Stimulated activated naive CD4-positive, alpha-beta T cell treated with Interleukin-2 at 50 U/mL for 16 hours (primary cell): ENCODE measurements around the gene SSC5D.
A peak's percentile ranks its signal among the peaks of the same experiment; 100 is the strongest.
"Not testable (repeated sequence)": the region's sequence is repeated elsewhere in the genome, so short reads cannot be mapped to it uniquely, and the experiment has no call there.

ENCODE experiments used
- DNase-seq: peaks from one replicate; lab custom pipeline; 2025; lab: John Stamatoyannopoulos, UW

SSC5D gene

DNA sequence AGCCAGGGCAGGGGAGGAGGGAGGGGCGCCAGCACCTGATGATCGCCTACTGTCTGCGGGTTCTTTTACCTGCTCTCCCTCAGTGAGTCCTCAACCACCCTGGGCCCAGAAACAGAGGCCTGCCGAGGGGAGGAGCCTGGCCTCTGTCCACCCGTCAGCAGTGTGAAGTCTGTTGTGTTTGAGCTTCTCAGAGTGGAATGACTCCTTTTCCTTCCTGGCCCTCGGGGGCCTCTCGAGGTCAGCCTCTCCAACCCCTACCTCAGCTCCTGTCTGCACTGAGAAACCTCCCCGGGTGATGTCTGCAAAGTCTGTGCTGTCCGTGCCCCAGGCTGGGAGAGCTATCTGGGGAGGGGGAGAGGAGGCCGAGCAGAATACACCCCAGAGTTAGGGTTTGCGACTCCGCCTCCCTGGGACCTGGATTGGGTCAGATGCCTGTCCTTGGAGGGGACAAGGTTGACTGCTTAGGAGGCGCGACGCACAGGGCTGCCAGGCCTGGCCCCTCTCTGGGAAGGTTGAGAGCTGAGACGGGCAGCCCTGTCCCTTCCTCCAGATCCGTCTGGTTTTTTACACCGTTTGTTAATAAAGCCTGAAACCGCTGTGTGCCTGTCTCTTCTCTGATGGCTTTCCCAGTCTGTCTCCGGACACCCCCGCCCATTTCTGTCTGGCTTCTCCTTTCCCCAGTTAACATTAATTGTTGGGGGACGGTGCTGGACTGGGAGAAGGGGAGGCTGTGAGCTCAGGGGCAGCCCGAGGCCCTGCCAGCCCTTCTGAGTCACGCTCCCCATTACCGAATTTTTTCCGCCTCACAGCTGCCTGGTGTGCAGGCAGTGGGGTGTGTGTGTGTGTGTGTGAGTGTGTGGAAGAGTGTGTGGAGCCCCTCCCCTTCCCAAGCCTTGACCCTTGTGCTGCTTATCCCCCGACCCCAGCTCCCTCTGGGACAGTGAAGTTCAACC lies 989 bp upstream of the SSC5D start:
- DNase-seq, result peak; percentile 35

DNA sequence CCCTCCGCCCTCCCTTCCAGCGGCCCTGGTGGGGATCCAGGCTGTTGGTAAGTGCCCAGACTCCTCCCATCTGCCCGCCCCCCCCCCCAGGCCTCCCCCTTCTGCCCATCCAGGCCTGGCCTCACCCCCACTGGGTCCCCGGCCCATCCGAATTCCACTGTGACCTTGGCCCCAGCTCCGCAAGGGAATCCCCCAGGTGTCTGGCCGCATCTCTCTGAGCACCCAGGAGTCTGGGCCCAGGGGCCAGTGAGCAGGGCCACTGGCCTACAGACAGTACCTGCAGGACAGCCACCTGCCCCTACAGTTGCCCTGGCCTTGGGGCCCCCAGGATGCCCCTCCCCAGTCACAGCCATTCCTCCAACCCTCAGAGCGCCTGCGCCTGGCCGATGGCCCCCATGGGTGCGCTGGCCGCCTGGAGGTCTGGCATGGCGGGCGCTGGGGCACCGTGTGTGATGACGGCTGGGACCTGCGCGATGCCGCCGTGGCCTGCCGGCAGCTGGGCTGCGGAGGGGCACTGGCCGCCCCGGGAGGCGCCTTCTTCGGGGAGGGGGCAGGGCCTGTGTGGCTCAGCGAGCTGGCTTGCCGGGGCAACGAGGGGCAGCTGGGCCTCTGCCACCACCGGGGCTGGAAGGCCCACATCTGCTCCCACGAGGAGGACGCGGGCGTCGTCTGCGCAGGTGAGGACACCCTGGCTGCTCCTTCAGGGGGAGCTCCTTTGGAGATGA lies 912 bp downstream of the SSC5D start:
- no peak for DNase-seq

DNA sequence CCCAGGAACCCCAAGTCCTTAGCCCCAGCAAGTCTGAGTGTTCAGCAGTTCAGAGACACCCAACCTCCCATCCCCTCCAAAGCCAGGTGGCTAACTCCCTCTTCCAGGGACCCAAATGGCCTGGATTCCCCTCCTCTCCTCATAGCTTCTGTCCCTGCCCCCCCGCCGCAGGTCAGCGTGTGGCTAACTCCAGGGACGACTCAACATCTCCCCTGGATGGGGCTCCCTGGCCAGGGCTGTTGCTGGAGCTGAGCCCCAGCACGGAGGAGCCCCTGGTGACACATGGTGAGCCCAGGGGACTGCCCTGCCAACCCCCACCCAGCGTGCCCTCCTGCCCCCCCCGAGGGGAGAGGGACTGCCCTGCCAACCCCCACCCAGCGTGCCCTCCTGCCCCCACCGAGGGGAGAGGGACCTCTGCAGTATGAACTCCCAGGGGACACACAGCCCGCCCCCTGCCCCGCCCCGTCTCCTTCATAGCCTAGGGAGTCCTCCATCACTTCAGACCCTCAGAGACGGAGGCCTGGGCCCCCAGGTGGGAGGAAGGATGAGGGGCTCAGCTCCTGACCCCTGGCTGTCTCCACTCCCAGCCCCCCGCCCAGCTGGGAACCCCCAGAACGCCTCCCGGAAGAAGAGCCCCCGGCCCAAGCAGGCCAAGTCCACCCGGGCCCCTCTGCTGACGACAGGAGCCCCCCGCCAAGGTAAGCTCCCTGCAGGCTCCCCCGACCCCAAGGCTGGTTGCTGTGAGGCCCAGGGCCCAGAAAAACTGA lies 1.7 kb downstream of the SSC5D start:
- no peak for DNase-seq

DNA sequence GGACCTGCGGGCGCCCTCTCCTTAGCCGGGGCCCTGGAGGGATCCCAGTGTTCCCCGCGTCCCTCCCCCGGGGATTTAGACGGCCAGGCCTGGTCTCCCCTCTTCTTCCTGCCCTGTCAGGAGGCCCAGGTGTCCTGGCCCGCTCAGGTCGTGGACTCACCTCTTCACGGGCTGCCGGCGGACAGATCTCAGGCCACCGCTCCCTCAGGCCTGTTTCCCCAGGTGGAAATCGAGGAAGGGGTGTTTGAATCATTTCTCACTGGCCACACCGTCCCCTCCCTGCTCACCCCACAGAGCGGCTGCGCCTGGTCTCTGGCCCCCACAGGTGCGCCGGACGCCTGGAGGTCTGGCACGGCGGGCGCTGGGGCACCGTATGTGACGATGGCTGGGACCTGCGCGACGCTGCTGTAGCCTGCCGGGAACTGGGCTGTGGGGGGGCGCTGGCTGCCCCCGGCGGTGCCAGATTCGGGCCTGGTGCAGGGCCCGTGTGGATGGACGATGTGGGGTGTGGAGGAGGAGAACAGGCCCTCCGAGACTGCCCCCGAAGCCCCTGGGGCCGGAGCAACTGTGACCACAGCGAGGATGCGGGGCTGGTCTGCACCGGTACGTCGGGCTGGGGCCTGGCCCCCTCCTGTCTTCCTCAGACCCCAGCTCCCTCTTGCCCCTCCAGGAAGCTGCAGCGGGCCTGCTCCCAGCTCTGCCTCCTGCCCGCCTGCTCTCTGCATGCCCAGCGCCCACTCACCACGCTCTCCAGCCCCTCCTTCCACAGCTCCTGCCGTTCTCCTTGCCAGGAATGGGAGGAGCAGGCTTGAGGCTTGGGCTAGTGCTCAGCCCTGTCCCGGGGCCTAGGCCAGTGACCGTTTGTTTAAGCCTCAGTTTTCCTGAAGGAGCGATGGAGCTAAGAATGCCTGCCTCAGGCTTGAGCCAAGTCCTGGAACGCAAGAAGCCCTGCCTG lies 2.5 kb downstream of the SSC5D start:
- DNase-seq, result no peak

DNA sequence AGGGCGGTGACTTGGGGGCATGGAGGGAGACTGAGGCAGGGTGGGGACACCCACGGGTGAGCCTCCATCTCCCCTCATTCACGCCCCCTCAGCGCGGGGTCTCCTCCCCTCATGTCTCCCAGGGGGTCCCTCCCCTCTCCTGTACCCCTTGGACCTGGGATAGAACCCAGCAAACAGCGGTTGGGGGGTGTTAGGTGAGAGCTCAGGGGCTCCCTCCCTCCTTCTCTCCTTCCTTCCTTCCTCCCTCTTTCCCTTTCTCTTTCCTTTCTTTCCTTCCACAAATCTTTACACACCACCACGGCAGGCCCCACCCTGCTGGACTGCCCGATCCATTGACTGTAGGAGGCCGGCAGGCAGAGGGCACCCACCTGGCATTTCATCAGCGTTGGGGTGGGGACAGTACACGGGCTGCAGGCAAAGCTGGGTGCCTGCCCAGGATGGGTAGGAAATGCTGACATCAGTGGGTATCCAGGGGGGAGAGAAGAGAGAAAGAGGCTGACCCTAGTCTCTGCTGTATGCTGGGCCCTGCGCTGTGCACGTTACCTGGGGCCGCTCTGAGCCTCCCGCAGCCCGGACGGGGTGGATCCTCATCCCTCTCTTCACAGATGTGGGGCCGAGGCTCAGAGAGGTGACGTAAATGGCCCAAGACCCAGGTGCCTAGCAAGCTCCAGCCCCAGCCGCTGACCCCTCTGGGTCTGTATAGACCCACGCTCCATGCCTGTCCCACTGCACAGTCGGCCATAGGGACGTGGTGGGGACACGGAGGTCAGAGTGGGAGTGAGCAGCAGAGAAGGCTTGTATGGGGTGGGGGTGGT lies 3.5 kb downstream of the SSC5D start:
- no peak for DNase-seq

DNA sequence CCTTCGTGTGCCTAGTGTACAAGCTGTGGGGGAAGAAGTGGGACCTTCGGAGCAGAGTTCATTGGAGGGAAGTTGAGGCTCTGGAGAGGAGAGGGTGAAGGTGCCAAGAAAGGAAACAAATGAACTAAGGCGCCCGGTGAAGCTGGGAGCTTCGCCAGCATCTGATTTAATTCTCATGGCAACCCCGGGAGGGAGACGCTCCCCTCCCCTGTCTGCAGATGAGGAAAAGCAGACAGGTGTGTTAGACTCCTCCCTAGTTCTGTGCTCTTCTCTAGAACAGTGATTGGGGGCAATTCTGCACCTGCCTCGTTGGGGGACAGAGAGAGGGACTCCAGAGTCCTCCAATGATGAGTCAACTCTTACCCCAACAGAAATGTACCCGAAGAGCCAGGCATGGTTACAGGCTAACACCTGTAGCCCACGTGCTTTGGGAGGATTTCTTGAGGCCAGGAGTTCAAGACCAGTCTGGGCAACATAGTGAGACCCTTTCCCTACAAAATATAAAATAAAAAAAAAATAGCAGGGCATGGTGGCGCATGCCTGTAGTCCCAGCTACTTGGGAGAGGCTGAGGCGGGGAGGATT lies 4.2 kb downstream of the SSC5D start:
- no peak for DNase-seq

DNA sequence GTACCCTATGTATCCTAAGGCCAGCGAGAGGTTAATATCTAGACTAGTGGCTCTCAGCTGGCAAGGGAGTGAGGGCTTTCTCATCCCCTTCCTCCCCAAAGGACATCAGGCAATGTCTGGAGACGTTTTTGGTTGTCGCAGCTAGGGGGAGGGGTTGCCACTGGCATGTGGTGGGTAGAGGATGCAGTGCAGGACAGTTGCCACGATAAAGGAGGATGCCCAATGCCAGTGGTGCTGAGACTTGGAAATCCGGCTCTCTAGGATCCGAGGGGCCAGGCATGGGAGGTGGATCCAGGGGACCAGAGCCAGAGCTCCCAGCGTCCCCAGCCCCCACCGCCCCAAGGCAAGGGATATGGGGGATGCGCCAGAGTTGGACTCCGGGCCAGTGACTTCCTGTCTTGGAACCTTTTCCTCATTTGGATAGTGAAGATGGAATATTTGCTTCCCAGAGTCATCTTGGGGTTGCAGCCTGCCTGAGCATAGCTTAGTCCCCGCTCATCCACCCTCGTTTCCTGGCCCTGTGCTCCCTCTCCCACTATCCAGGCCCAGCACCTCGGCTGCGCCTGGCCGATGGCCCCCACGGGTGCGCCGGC lies 4.9 kb downstream of the SSC5D start:
- DNase-seq, result no peak

DNA sequence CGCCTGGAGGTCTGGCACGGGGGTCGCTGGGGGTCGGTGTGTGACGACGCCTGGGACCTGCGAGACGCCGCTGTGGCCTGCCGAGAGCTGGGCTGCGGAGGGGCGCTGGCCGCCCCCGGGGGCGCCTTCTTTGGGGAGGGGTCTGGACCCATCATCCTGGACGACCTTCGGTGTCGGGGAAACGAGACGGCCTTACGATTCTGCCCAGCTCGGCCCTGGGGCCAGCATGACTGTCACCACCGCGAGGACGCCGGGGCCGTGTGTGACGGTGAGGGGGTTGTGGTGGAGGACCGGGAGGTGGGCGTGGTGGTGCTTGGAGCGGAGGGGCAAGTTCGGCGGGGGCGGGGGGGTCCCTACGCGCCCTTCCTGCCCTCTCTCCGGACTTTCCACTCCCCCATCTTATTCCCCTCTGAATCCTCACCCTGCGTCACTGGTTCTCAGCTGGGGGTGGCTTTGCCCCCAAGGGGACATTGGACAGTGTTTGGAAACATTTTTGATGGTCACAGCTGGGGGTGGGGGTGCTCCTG lies 5.5 kb downstream of the SSC5D start:
- DNase-seq, result no peak

DNA sequence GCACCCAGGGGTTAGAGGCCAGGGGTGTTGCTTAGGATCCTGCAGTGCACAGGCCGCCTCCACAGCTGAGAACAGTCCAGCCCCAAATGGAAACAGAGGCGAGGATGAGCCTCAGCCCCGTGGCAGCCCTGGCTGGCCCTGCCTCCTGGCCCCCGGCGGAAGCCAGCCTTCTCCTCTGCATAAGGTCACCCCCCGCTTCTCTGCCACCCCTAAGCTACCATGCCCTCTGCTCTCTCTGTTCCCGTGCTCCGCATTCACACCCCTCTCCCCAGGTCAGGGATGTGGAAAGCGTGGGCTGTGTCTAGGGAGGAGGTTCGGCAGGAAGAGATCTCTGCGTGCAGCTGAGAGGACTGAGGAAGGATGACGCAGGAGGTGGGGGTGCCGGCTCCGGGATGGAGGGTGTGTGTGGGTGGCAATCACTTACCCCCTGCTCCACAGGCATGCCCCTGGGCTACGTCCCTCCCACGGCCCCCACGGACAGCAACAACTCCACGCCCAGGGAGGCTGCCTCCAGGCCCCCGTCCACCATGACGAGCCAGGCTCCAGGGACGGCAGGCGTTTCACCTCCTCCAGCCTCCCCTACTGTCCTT lies 6.0 kb downstream of the SSC5D start:
- DNase-seq, result no peak

DNA sequence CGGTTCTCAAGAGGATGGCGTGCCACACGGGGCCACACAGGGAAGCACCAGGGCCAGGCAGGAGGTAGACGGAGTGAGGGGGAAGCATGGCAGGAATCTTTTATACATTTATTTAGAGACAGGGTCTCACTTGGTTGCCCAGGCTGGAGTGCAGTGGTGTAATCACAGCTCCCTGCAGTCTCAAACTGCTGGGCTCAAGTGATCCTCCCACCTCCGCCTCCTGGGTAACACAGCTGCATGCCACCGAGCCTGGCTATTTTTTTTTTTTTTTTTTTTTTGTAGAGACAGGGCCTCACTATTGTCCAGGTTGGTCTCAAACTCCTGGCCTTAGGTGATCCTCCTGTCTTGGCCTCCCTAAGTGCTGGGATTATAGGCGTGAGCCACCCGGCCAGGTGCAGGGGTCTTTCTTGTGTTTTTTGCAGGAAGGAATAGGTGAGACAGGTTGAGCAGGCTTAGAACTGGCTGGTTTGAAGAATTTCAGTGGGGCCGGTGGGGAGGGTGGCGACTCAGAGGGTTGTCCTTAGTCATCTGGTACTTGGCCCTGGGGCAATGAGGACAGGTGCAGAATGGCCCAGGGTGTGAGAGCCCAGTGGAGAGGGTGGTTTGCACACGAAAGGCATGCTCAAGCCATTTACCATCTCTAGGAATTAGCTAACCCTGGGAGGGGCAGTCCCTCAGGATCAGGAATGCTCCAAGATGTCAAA lies 7.6 kb downstream of the SSC5D start:
- DNase-seq, result no peak

DNA sequence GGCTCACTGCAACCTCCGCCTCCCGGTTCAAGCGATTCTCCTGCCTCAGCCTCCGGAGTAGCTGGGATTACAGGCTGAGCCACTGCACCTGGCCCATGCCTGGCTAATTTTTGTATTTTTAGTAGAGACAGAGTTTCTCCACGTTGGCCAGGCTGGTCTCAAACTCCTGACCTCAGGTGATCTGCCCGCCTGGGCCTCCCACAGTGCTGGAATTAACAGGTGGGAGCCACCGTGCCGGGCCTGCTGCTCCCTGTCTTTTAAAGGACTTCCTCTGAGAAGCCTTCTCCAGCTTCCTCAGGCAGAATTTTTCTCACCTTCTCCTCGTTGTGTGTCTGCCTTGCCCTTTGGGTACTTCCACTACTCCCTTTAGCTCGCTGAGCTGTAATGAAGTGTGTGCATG lies 8.6 kb downstream of the SSC5D start:
- not testable (repeated sequence) for DNase-seq

DNA sequence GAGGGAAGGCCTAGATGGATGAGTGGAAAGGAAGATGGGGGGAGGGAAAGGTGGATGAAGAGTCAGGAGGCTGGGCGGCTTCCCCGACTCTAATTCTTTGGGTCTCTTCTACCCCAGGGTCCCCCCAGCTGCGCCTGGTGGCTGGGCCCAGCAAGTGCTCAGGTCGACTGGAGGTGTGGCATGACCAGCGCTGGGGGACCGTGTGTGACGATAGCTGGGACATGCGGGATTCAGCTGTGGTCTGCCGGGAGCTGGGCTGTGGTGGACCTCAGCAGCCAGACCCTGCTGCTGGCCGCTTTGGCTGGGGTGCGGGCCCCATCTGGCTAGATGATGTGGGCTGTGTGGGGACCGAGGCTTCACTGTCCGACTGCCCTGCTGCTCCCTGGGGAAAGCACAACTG lies 9.5 kb downstream of the SSC5D start:
- no peak for DNase-seq

DNA sequence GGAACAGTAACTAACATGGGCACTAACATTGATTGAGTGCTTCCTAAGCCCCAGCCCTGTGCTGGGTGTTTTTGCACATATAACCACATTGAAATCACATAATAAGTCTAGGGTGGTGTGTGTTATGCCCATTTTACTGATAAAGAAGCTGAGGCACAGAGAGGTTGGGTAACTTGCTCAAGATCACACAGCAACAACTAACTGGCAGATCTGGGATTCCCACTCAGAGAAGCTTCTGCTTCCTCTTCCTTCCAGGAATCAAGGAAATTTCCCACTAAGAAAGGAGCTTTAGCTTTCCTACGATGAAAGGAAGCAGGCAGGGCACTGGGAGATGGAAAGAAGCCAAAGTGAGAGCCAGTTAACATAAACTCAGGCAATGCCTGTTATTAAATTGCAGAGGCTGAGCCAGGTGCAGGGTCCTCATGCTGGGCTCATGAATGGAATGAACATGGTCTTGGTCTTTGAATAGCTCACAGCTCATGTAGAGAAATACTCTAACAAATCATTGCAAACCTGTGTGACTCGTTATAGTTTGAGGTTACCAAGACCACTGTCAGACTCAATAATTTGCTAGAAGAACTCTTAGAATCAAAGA lies 10.1 kb downstream of the SSC5D start:
- no peak for DNase-seq

DNA sequence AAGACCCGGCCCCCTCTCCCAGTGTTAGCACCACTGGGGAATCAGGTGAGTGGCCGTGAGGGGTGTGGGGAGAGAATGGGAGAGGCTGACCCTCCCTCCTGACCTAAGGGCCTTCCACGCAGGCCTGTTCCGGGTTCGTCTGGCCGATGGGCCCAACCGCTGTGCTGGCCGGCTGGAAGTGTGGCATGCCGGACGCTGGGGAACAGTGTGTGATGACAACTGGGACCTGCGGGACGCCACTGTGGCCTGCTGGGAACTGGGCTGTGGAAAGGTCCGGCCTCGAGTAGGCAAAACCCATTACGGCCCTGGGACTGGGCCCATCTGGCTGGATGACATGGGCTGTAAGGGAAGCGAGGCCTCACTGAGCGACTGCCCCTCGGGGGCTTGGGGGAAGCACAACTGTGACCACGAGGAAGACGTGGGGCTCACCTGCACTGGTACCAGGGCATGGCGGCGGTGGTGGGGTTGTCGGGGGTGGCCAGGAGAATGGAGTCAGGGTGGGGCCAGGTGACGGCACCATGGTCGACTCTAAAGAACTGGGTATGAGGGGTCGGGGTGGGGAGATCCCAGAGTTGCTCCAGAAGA lies 12.2 kb downstream of the SSC5D start:
- DNase-seq, result no peak

DNA sequence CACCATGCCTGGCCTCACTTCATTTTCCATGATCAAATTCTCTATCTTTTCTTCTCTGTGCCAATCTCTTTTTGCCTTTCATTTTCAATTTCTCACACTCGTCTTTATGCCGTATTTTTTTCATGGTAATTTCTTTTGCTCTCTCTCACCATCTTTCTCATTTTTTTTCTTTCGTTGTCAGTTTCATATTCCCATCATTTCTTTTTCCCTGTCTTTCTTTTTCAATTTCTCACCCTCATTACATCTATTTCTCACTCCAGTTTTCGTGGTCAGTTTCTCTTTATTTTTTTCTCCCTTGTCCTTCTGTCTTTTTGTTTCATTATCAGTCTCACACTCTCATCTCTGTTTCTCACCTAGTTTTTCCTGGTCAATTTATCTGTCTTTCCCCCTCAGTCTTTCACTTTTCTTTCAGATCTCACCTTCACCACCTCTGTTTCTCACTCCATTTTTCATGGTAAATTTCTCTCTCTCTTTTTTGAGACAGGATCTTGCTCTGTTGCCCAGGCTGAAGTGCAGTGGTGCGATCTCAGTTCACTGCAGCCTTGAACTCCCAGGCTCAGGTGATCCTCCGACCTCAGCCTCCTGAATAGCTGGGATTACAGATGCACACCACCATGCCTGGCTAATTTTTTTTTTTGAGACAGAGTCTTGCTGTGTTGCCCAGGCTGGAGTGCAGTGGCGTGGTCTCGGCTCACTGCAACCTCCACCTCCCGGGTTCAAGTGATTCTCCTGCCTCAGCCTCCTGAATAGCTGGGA lies 14.1 kb downstream of the SSC5D start:
- no peak for DNase-seq

DNA sequence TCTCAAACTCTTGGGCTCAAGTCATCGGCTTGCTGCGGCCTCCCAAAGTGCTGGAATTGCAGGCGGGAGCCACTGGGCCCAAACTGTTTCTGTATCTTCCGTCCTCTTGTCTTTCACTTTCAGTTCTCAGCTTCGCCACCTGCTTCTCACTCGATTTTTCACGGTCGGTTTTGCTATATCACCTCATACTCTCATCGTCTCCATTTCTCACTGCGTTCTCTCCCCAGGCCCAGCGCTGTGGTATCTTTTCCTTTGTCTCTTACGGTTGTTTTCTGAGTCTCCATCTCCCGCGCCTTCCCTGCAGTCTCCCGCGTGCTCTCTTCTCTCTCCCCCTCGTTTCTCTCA lies 14.9 kb downstream of the SSC5D start:
- DNase-seq, result no peak
